ENCODE results near the gene DUSP16.
"Not testable (repeated sequence)": the region's sequence is repeated elsewhere in the genome, so short reads cannot be mapped to it uniquely, and the experiment has no call there.

DUSP16 gene

DNA sequence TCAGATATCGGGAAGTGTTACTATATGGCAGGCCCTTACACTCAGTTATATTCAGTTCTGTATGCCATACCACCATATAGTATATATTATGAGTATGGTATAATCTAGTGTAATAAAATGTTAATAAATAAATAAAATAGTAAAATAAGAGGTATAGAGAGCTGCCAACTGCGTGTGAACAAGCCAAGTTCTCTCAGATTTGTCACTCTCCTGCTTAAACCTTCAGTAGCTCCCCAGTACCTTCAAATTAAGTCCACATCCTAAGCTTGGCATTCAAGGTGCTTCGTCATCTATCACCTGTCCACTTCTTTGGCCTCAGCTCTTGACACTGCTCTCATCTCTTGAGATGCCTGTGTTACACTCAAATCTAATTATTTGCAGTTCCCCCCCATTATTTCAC, 36.2 kb upstream of the DUSP16 start:
- H3K4me3 ChIP-seq (ENCODE audit: low read depth, low read length), result no peak overlapping the region
- in situ Hi-C loops (cut with HindIII; ENCODE audit: low pct_ligation_motif_present, low sequenced_read_pairs), result no loop called here
- no peaks in the 10 kb centered on the region for H3K36me3 ChIP-seq (replicated peaks)
- no peaks in the 10 kb centered on the region for H3K27me3 ChIP-seq (replicated peaks)
- TF ChIP-seq, protein P1, sequence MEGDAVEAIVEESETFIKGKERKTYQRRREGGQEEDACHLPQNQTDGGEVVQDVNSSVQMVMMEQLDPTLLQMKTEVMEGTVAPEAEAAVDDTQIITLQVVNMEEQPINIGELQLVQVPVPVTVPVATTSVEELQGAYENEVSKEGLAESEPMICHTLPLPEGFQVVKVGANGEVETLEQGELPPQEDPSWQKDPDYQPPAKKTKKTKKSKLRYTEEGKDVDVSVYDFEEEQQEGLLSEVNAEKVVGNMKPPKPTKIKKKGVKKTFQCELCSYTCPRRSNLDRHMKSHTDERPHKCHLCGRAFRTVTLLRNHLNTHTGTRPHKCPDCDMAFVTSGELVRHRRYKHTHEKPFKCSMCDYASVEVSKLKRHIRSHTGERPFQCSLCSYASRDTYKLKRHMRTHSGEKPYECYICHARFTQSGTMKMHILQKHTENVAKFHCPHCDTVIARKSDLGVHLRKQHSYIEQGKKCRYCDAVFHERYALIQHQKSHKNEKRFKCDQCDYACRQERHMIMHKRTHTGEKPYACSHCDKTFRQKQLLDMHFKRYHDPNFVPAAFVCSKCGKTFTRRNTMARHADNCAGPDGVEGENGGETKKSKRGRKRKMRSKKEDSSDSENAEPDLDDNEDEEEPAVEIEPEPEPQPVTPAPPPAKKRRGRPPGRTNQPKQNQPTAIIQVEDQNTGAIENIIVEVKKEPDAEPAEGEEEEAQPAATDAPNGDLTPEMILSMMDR (IDR thresholded peaks at IDR 0.05; ENCODE audit: low read depth, low read length, missing control alignments), result no peak
- no peak overlapping the region for H3K27ac ChIP-seq
- no peak for DNase-seq

DNA sequence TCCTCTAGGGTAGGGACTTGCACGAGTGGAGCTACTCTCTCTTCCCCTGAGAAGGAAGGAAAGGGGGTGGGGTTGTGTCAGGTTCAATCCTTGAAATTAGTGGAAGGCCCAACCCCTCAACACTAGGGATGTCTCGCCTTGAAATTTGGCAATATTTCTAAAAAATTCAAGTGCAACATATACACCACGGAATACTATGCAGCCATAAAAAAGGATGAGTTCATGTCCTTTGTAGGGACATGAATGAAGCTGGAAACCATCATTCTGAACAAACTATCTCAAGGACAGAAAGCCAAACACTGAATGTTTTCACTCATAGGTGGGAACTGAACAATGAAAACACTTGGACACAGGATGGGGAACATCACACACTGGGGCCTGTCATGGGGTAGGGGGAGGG, 33.9 kb upstream of the DUSP16 start:
- H3K27me3 ChIP-seq (replicated peaks); H3K4me3 ChIP-seq (ENCODE audit: low read depth, low read length); DNase-seq; in situ Hi-C loops (cut with HindIII; ENCODE audit: low pct_ligation_motif_present, low sequenced_read_pairs); H3K36me3 ChIP-seq (replicated peaks); H3K27ac ChIP-seq: not testable (repeated sequence)

DNA sequence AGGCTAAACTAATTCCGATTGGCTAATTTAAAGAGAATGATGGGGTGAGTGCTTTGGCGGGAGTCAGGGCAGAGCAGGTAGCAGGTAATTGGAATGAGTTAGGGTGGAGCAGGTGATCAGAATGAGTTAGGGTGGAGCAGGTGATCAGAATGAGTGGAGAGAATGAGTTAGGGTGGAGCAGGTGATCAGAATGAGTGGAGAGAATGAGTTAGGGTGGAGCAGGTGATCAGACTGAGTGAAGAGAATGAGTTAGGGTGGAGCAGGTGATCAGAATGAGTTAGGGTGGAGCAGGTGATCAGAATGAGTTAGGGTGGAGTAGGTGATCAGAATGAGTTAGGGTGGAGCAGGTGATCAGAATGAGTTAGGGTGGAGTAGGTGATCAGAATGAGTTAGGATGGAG, 33.3 kb upstream of the DUSP16 start:
- H3K36me3 ChIP-seq (replicated peaks); H3K27ac ChIP-seq; DNase-seq; H3K4me3 ChIP-seq (ENCODE audit: low read depth, low read length); in situ Hi-C loops (cut with HindIII; ENCODE audit: low pct_ligation_motif_present, low sequenced_read_pairs); H3K27me3 ChIP-seq (replicated peaks): not testable (repeated sequence)

DNA sequence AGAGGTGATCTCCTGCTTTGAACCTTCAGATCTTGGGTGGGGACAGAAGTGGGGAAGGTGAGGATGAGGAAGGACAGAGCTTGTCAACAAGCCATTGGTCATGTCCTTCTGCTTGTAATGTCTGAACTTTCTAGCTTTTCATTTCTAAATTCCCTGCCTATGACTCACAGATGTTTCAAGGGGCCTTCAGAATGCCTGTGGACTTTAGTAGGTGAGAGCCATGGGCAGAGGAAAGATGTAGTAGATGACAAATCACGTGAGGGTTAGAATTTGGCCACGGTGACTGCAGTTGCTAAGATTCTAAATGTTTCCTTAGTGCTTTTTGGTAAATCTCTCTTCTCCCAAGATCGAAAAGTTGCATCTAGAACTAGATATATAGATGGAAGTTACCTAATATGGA, 30.3 kb upstream of the DUSP16 start:
- TF ChIP-seq, protein P1 (IDR thresholded peaks at IDR 0.05; ENCODE audit: low read depth, low read length, missing control alignments), result no peak
- Histone ChIP-seq H3K36me3 (replicated peaks) (no peaks in the 10 kb centered on the region), H3K27ac (no peak overlapping the region), H3K4me3 (ENCODE audit: low read depth, low read length) (no peak overlapping the region), H3K27me3 (replicated peaks) (no peaks in the 10 kb centered on the region)
- peak; percentile 23 for DNase-seq
- in situ Hi-C loops (cut with HindIII; ENCODE audit: low pct_ligation_motif_present, low sequenced_read_pairs), result no loop called here

DNA sequence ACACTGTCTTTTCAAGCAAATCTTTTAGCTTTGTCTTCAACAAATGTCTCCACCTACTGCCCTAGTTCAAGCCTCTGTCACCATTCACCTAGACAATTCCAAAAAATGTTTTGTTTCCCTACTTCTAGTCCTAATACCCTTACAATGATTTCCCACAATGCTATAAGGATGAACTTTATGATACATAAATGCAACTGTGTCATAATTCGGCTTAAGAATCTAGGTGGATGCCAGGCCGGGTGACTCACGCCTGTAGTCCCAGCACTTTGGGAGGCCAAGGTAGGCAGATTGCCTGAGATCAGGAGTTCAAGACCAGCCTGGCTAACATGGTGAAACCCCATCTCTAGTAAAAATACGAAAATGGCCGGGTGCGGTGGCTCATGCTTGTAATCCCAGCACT, 28.3 kb upstream of the DUSP16 start:
- H3K4me3 ChIP-seq (ENCODE audit: low read depth, low read length), result no peak overlapping the region
- no peak for DNase-seq
- H3K36me3 ChIP-seq (replicated peaks), result no peaks in the 10 kb centered on the region
- in situ Hi-C loops (cut with HindIII; ENCODE audit: low pct_ligation_motif_present, low sequenced_read_pairs), result no loop called here
- H3K27me3 ChIP-seq (replicated peaks), result no peaks in the 10 kb centered on the region
- no peak overlapping the region for H3K27ac ChIP-seq
- TF ChIP-seq, protein P1 (IDR thresholded peaks at IDR 0.05; ENCODE audit: low read depth, low read length, missing control alignments), result no peak

DNA sequence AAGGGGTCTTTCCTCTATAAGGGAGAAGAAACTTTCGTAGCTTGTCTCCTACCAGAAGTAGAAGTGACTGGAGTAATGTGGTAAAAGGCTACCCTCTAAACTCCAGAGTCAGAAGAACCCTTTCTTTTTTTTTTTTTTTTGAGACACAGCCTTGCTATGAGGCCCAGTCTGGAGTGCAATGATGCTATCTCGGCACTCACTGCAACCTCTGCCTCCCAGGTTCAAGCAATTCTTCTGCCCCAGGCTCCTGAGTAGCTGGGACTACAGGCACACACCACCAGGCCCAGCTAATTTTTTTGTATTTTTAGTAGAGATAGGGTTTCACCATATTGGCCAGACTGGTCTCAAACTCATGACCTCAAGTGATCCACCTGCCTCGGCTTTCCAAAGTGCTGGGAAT, 25.8 kb upstream of the DUSP16 start:
- H3K27ac ChIP-seq; in situ Hi-C loops (cut with HindIII; ENCODE audit: low pct_ligation_motif_present, low sequenced_read_pairs); H3K4me3 ChIP-seq (ENCODE audit: low read depth, low read length); H3K36me3 ChIP-seq (replicated peaks); H3K27me3 ChIP-seq (replicated peaks); DNase-seq: not testable (repeated sequence)

DNA sequence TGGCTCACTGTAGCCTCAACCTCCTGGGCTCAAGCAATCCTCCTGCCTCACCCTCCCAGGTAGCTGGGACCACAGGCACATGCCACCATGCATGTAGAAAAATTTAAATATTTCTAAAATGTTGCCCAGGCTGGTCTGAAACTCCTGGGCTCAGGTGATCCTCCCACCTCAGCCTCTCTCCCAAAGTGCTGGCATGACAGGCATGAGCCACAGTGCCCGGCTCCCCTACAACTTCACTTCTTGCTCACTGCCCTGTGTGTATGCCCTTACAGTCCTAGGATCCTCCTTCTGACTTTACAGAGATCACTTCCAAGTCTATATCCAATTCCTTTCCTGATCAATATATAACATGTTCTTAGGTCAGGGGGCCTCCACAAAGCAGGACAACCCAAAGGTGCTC, 25.2 kb upstream of the DUSP16 start:
- TF ChIP-seq, protein P1 (IDR thresholded peaks at IDR 0.05; ENCODE audit: low read depth, low read length, missing control alignments), result no peak
- Histone ChIP-seq H3K27ac (no peak overlapping the region), H3K27me3 (replicated peaks) (no peaks in the 10 kb centered on the region), H3K36me3 (replicated peaks) (no peaks in the 10 kb centered on the region), H3K4me3 (ENCODE audit: low read depth, low read length) (no peak overlapping the region)
- no peak for DNase-seq
- in situ Hi-C loops (cut with HindIII; ENCODE audit: low pct_ligation_motif_present, low sequenced_read_pairs), result no loop called here
